ENCODE data around the gene ALG12. TPM values are rescaled to one million over a fixed set of nuclear protein-coding genes. Genes with fewer than 3 reads are reported as not detected.

Gene ALG12
- total RNA-seq, 2 experiments from 2014 or later = 16.3 to 17.4 TPM

DNA sequence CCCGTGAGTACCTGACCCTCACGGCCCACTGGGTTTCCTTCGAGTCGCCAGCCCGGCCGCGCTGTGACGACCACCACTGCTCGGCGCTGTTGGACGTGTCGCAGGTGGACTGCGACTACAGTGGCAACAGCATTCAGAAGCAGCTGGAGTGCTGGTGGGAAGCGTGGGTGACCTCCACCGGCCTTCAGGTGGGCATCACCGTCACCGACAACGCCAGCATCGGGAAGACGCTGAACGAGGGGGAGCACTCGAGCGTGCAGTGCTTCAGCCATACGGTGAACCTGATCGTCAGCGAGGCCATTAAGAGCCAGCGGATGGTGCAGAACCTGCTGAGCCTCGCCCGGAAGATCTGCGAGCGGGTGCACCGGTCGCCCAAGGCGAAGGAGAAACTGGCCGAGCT, 32.4 kb downstream of the ALG12 start:
- no peak overlapping the region for H3K4me3 Mint-ChIP-seq
- CTCF ChIA-PET = no interaction called here
- ATAC-seq (no peak), DNase-seq (no peak)
- H3K9me3 Mint-ChIP-seq (ENCODE audit: insufficient read depth) = peaks cover 6% of the 10 kb centered on the region
- POLR2A ChIA-PET = no interaction called here
- H3K36me3 Mint-ChIP-seq (ENCODE audit: low read depth) = peaks cover 87% of the 10 kb centered on the region
- no peak overlapping the region for H3K27ac Mint-ChIP-seq
- H3K27me3 Mint-ChIP-seq (ENCODE audit: low read depth) = no peaks in the 10 kb centered on the region
- peaks cover 10% of the 10 kb centered on the region for H3K4me1 Mint-ChIP-seq (ENCODE audit: low read depth)

DNA sequence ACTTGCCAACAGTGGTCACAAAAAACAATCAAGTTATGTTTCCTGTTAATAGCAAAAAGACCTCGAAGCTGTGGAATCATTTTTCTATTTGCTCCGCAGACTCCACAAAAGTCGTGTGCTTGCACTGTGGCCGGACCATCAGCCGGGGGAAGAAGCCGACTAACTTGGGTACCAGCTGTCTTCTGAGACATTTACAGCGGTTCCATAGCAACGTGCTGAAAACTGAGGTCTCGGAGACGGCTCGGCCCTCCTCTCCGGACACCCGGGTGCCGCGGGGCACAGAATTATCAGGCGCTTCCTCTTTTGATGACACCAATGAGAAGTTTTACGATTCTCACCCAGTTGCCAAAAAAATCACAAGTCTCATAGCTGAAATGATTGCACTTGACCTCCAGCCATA, 33.0 kb downstream of the ALG12 start:
- CTCF ChIA-PET = no interaction called here
- no peaks in the 10 kb centered on the region for H3K27me3 Mint-ChIP-seq (ENCODE audit: low read depth)
- H3K4me3 Mint-ChIP-seq = no peak overlapping the region
- DNase-seq (no peak), ATAC-seq (no peak)
- peaks cover 84% of the 10 kb centered on the region for H3K36me3 Mint-ChIP-seq (ENCODE audit: low read depth)
- H3K9me3 Mint-ChIP-seq (ENCODE audit: insufficient read depth) = peaks cover 4% of the 10 kb centered on the region
- peaks cover 14% of the 10 kb centered on the region for H3K4me1 Mint-ChIP-seq (ENCODE audit: low read depth)
- no peak overlapping the region for H3K27ac Mint-ChIP-seq
- POLR2A ChIA-PET = no interaction called here

DNA sequence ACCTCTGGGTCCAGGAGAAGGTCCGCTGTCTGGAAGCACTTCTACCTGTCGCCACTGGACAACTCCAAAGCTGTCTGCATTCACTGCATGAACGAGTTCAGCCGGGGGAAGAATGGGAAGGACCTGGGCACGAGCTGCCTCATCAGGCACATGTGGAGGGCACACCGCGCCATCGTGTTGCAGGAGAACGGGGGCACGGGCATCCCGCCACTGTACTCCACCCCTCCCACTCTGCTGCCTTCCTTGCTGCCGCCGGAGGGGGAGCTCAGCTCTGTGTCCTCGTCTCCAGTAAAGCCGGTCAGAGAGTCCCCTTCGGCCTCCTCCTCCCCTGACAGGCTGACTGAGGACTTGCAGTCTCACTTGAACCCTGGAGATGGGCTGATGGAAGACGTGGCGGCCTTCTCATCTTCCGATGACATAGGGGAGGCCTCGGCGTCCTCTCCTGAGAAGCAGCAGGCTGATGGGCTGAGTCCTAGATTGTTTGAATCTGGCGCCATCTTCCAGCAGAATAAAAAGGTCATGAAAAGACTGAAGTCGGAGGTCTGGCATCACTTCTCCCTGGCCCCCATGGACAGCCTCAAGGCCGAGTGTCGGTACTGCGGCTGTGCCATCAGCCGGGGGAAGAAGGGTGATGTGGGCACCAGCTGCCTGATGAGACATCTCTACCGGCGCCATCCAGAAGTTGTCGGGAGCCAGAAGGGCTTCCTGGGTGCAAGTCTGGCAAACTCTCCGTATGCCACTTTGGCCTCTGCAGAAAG, 33.6 kb downstream of the ALG12 start:
- Mint-ChIP-seq H3K27ac (no peak overlapping the region), H3K4me3 (no peak overlapping the region), H3K36me3 (ENCODE audit: low read depth) (peaks cover 83% of the 10 kb centered on the region), H3K27me3 (ENCODE audit: low read depth) (no peaks in the 10 kb centered on the region), H3K9me3 (ENCODE audit: insufficient read depth) (peaks cover 3% of the 10 kb centered on the region), H3K4me1 (ENCODE audit: low read depth) (peaks cover 19% of the 10 kb centered on the region)
- CTCF ChIA-PET = no interaction called here
- DNase-seq (no peak), ATAC-seq (no peak)
- POLR2A ChIA-PET = no interaction called here

DNA sequence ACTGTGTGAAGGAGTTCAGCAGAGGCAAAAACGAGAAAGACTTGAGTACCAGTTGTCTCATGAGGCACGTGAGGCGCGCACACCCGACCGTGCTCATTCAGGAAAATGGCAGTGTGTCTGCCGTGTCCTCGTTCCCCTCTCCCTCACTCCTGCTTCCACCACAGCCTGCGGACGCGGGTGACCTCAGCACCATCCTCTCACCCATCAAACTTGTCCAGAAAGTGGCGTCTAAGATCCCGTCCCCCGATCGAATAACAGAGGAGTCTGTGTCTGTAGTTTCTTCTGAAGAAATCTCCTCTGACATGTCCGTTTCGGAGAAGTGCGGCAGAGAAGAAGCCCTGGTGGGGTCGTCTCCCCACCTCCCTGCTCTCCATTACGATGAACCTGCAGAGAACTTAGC, 34.2 kb downstream of the ALG12 start:
- Mint-ChIP-seq H3K4me1 (ENCODE audit: low read depth) (peaks cover 19% of the 10 kb centered on the region), H3K36me3 (ENCODE audit: low read depth) (peaks cover 79% of the 10 kb centered on the region), H3K4me3 (no peak overlapping the region), H3K27ac (no peak overlapping the region), H3K9me3 (ENCODE audit: insufficient read depth) (no peaks in the 10 kb centered on the region), H3K27me3 (ENCODE audit: low read depth) (no peaks in the 10 kb centered on the region)
- CTCF ChIA-PET = no interaction called here
- POLR2A ChIA-PET = no interaction called here
- DNase-seq (no peak), ATAC-seq (no peak)

DNA sequence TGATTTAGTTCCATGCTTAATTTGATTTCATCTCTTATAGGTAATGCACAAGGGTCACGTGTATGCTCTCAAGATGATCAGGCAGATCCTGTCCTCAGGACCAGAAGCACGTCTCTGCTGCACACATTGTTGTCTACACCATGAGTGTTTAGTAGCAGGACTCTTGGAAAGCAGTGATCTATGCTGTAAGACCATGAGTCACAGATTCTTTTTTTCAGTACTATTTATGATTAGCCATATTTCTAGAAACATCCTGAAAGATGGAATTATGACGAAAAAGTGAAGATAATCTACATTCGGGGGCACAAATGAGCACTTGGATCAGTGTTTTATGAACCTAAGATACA, 35.0 kb downstream of the ALG12 start:
- Mint-ChIP-seq H3K4me1 (ENCODE audit: low read depth) (peaks cover 20% of the 10 kb centered on the region), H3K27me3 (ENCODE audit: low read depth) (no peaks in the 10 kb centered on the region), H3K9me3 (ENCODE audit: insufficient read depth) (no peaks in the 10 kb centered on the region), H3K36me3 (ENCODE audit: low read depth) (peaks cover 75% of the 10 kb centered on the region), H3K4me3 (no peak overlapping the region), H3K27ac (no peak overlapping the region)
- ChIA-PET CTCF (no interaction called here), POLR2A (no interaction called here)
- no peak for DNase-seq
- no peak for ATAC-seq

DNA sequence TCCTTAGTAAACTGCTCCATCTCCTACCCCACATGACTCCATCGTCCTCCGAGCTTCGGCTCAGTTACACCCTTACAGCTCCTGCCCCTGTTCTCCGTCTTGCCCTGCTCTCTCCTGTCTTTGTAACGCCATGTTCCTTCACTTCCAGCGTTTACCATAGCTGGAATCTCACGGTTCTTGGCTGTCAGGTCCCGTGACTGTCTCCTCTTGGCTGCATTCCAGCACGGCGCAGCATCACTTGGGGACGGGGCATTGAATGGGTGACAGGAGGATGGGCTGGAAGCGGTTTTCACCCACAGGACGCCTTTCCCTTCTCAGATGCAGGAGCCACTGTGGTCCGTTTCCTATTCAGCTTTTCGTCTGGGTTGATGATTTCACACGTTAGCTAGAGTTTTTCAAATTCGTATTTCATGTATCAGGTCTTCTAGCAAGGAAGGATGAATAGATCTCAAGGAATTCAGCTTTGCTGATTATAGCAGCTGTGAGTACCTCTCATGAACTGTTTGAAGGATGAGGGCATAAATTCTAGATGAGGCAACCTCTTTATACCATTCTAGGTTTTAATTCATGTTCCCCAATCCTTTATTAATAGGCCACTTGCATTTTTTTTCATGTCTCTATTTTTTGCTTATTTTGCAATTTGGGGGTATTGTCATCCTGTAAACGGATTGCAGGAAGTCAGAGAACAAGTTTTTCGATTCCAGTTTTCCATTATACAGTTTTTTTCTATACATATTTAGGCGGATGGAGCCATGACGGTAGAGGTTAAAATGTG, 35.5 kb downstream of the ALG12 start:
- POLR2A ChIA-PET = no interaction called here
- no peaks in the 10 kb centered on the region for H3K9me3 Mint-ChIP-seq (ENCODE audit: insufficient read depth)
- CTCF ChIA-PET = interaction anchor here (1.2 to 1.3 kb wide), 2 partner anchors 12 to 115 kb away, joined by 3 to 5 read pairs; no protein-coding TSS in a partner anchor
- no peak overlapping the region for H3K4me3 Mint-ChIP-seq
- H3K27me3 Mint-ChIP-seq (ENCODE audit: low read depth) = no peaks in the 10 kb centered on the region
- peaks cover 75% of the 10 kb centered on the region for H3K36me3 Mint-ChIP-seq (ENCODE audit: low read depth)
- ATAC-seq = no peak
- H3K4me1 Mint-ChIP-seq (ENCODE audit: low read depth) = peaks cover 21% of the 10 kb centered on the region
- H3K27ac Mint-ChIP-seq = no peak overlapping the region
- DNase-seq = no peak

DNA sequence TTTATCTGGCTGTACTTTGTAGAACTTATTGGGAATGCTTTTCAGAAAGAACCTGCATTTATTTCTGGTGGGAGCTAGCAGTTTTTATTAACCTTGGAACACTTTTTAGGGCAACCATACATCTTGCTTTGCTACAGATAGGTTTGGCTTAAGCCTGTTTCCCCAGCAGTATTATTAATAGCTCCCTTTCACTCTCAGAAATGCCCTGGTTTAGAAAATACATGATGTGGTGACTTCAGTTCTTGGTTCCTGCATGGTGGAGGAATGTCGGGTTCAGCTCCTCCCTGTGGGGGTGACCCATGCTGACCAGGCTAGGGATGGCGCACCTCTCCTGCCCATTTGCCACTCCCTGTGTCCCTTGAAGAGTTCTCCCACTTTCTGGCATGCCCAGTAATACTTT, 36.4 kb downstream of the ALG12 start:
- DNase-seq (no peak), ATAC-seq (no peak)
- Mint-ChIP-seq H3K36me3 (ENCODE audit: low read depth) (peaks cover 71% of the 10 kb centered on the region), H3K4me3 (no peak overlapping the region), H3K9me3 (ENCODE audit: insufficient read depth) (no peaks in the 10 kb centered on the region), H3K27me3 (ENCODE audit: low read depth) (no peaks in the 10 kb centered on the region), H3K4me1 (ENCODE audit: low read depth) (peaks cover 21% of the 10 kb centered on the region), H3K27ac (no peak overlapping the region)
- CTCF ChIA-PET = interaction anchor here (0.9 to 1.5 kb wide), 4 partner anchors 10 to 114 kb away, joined by 3 to 5 read pairs (median 4); no protein-coding TSS in a partner anchor
- POLR2A ChIA-PET = interaction anchor here (1.0 kb wide), 1 partner anchor 14 kb away, joined by 3 read pairs; no protein-coding TSS in a partner anchor

DNA sequence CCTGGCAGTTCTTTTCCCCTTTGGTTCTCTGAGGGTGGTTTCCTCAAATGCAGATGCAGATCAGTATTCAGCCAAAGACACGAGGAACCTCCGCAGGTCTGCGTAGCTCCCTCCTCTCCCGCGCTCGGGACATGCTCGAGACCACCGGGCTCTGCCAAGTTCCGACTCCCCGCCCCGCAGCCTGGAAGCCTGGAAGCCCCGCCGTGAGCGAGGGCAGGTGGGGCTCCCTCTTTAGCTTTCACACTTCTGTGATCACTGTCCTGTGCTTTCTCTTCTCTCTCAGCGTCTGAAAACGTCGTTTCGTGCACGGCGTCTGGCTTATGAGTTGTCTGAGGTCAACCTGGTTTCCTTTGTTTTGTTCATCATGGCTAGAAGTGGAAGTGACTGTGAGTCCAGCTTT, 38.0 kb downstream of the ALG12 start:
- H3K4me3 Mint-ChIP-seq = peak overlapping the region; percentile 10
- DNase-seq (peak; percentile 51), ATAC-seq (peak; percentile 55)
- no peaks in the 10 kb centered on the region for H3K27me3 Mint-ChIP-seq (ENCODE audit: low read depth)
- POLR2A ChIA-PET = interaction anchor here (0.6 kb wide), 1 partner anchor 10 kb away, joined by 3 read pairs; no protein-coding TSS in a partner anchor
- peaks cover 67% of the 10 kb centered on the region for H3K36me3 Mint-ChIP-seq (ENCODE audit: low read depth)
- H3K9me3 Mint-ChIP-seq (ENCODE audit: insufficient read depth) = peaks cover 4% of the 10 kb centered on the region
- CTCF ChIA-PET = interaction anchor here (0.7 to 1.2 kb wide), 2 partner anchors 14 to 113 kb away, joined by 3 read pairs; no protein-coding TSS in a partner anchor
- peak overlapping the region; percentile 79 for H3K27ac Mint-ChIP-seq
- peaks cover 21% of the 10 kb centered on the region for H3K4me1 Mint-ChIP-seq (ENCODE audit: low read depth)

DNA sequence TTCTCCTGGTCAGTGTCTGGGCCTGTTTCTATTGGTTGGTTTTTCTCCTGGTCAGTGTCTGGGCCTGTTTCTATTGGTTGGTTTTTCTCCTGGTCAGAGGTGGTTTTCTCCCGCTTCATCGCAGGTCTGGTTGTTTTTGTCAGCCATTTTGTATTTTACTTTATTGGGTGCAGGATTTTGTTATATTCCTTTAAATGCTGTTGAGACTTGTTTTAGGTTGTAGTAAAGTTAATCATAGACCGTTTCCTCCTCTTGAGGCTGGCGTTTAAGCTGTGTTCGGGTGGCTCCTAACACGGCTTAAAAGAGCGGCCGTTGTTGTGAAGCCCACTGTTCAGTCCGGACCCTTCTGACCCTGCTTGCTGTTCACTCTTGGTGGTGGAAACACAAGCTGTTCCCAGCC, 38.4 kb downstream of the ALG12 start:
- Mint-ChIP-seq H3K4me1 (ENCODE audit: low read depth) (peaks cover 21% of the 10 kb centered on the region), H3K4me3 (no peak overlapping the region), H3K27ac (peak overlapping the region; percentile 79), H3K36me3 (ENCODE audit: low read depth) (peaks cover 67% of the 10 kb centered on the region), H3K27me3 (ENCODE audit: low read depth) (no peaks in the 10 kb centered on the region), H3K9me3 (ENCODE audit: insufficient read depth) (peaks cover 4% of the 10 kb centered on the region)
- ATAC-seq (no peak), DNase-seq (no peak)
- ChIA-PET CTCF (interaction anchor here (0.7 to 1.2 kb wide), 2 partner anchors 15 to 113 kb away, joined by 3 read pairs; no protein-coding TSS in a partner anchor), POLR2A (interaction anchor here (0.6 kb wide), 1 partner anchor 9 kb away, joined by 3 read pairs; no protein-coding TSS in a partner anchor)

DNA sequence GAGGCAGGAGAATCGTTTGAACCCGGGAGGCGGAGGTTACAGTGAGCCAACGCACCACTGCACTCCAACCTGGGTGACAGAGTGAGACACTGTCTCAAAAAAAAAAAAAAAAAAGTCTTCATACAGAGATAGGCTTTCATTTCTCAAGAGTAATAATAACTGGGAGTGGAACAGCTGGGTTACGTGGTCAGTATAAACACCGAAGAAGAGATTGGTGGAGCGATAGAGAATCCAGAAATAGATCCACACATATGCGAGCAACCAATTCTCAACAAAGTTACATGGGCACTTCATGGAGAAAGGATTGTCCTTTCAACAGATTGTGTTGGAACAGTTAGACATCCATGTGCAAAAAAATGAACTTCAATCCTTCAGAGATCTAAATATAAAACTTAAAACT, 40.0 kb downstream of the ALG12 start:
- H3K4me3 Mint-ChIP-seq = no peak overlapping the region
- ChIA-PET POLR2A (no interaction called here), CTCF (no interaction called here)
- H3K9me3 Mint-ChIP-seq (ENCODE audit: insufficient read depth) = peaks cover 4% of the 10 kb centered on the region
- no peaks in the 10 kb centered on the region for H3K27me3 Mint-ChIP-seq (ENCODE audit: low read depth)
- DNase-seq = no peak
- H3K36me3 Mint-ChIP-seq (ENCODE audit: low read depth) = peaks cover 60% of the 10 kb centered on the region
- H3K4me1 Mint-ChIP-seq (ENCODE audit: low read depth) = peaks cover 21% of the 10 kb centered on the region
- no peak overlapping the region for H3K27ac Mint-ChIP-seq
- no peak for ATAC-seq

DNA sequence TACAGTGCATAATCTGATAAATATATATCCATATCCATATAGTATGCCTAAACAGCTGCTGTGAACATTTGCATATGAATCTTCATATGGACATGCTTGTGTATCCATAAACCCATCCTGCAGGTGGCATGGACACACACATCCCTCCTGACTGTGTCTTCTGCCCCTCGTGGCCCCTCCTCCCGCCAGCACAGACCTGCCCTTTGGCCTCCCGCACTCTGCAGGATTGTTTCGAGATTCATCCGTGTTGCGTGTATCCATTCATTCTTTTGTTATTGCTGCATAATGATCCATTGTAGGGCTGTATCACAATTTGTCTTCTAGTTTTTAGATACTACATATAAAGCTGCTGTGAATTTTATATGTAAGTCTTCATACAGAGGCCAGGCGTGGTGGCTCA, 40.6 kb downstream of the ALG12 start:
- no peak overlapping the region for H3K27ac Mint-ChIP-seq
- ChIA-PET POLR2A (no interaction called here), CTCF (interaction anchor here (1.1 kb wide), 1 partner anchor 22 kb away, joined by 3 read pairs; no protein-coding TSS in a partner anchor)
- no peak for DNase-seq
- peaks cover 21% of the 10 kb centered on the region for H3K4me1 Mint-ChIP-seq (ENCODE audit: low read depth)
- no peak for ATAC-seq
- peaks cover 58% of the 10 kb centered on the region for H3K36me3 Mint-ChIP-seq (ENCODE audit: low read depth)
- H3K9me3 Mint-ChIP-seq (ENCODE audit: insufficient read depth) = peaks cover 4% of the 10 kb centered on the region
- no peaks in the 10 kb centered on the region for H3K27me3 Mint-ChIP-seq (ENCODE audit: low read depth)
- no peak overlapping the region for H3K4me3 Mint-ChIP-seq

DNA sequence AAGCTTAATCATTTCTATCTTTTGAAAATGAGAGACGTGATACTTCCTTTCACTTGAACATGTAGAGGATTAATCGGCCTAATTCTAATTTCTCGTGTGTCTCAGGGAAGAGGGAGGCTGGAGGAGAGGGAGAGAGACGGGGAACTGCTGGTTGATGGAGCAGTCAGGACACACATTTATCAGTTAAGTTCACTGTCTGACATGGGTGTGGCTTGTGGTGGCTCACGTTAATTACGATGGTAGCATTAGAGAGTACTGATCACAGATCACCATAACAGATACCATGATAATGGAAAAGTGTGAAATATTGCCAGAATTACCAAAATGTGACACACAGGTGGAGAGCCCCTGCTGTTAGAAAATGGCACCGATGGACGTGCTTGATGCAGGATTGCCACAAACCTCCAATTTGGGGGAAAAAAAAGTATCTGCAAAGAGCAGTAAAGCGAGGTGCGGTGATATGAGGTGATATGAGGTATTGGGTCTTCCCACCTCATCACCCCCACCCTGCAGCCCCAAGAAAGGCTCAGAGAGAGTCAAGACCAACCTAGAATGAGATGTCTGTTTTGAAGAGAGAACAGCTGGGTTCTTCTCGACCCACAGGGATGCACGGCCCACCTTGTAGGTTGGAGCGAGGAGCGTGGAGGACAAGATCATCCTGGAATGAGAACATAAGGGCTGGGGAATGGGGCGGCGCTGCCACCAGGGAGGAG, 44.9 kb downstream of the ALG12 start:
- no peak overlapping the region for H3K4me3 Mint-ChIP-seq
- no peak overlapping the region for H3K27ac Mint-ChIP-seq
- H3K36me3 Mint-ChIP-seq (ENCODE audit: low read depth) = peaks cover 63% of the 10 kb centered on the region
- POLR2A ChIA-PET = no interaction called here
- CTCF ChIA-PET = no interaction called here
- peaks cover 26% of the 10 kb centered on the region for H3K4me1 Mint-ChIP-seq (ENCODE audit: low read depth)
- DNase-seq (no peak), ATAC-seq (no peak)
- no peaks in the 10 kb centered on the region for H3K27me3 Mint-ChIP-seq (ENCODE audit: low read depth)
- peaks cover 21% of the 10 kb centered on the region for H3K9me3 Mint-ChIP-seq (ENCODE audit: insufficient read depth)

Measured in activated CD8-positive, alpha-beta T cell treated with anti-CD3 and anti-CD28 coated beads, Interleukin-2, amount 10 ng/mL, durations not matched to agents 7 days and 5 days (primary cell).